IMR-90 (cell line): ENCODE results near the gene GRIN2A. TPM values are rescaled to one million over a fixed set of nuclear protein-coding genes. Genes with fewer than 3 reads are reported as not detected.

ENCODE experiments used
- ATAC-seq: fragments of 200-7000 bp; cut with Tn5 transposase; 2 replicates; pipeline ENCODE4 v1.9.1; 2020; ENCODE audit warnings: low read depth, mild to moderate bottlenecking, moderate library complexity
- BruUV-seq: library from RNA; stranded (reverse); fragments of 400-500 nt; replicated peaks from 2 replicates; lab custom pipeline; 2021; lab: Mats Ljungman, UMichigan
- CTCF ChIA-PET: fragments of 300-600 bp; formaldehyde crosslinking; extraction: SDS; loops from one replicate; lab custom pipeline; 2021; ENCODE audit warnings: antibody characterized with exemption; lab: Yijun Ruan, JAX
- POLR2A ChIA-PET: fragments of 300-600 bp; sonication (Branson Sonifier 250); formaldehyde crosslinking; loops from one replicate; lab custom pipeline; 2022; ENCODE audit warnings: antibody characterized with exemption; ENCODE audit not compliant: unreplicated experiment; lab: Charles Lee
- DNase-seq: peaks from one replicate; pipeline ENCODE4 v3.0.0; 2013
- H2AFZ ChIP-seq: replicated peaks from 2 replicates; pipeline ENCODE3; 2013; ENCODE audit warnings: low read length, mild to moderate bottlenecking; ENCODE audit not compliant: poor library complexity
- H2AK5ac ChIP-seq: 2 replicates; pipeline ENCODE4 v1.6.1; 2013; ENCODE audit warnings: low read depth, low read length, inconsistent platforms
- H2AK9ac ChIP-seq: replicated peaks from 2 replicates; pipeline ENCODE3; 2013; ENCODE audit warnings: mild to moderate bottlenecking, low read depth, low read length, moderate library complexity; ENCODE audit not compliant: poor library complexity
- H2BK120ac ChIP-seq: 2 replicates; pipeline ENCODE4 v1.6.1; 2013; ENCODE audit warnings: low read depth, low read length, inconsistent platforms
- H2BK15ac ChIP-seq: 3 replicates; pipeline ENCODE4 v1.6.1; 2013; ENCODE audit warnings: low read depth, low read length, inconsistent platforms
- H2BK20ac ChIP-seq: 2 replicates; pipeline ENCODE4 v1.6.1; 2013; ENCODE audit warnings: low read depth, mild to moderate bottlenecking, inconsistent platforms, low read length, moderate library complexity
- H2BK5ac ChIP-seq: 2 replicates; pipeline ENCODE4 v1.6.1; 2013; ENCODE audit warnings: mild to moderate bottlenecking, low read depth, low read length, inconsistent platforms; ENCODE audit not compliant: poor library complexity, severe bottlenecking
- H3K14ac ChIP-seq: replicated peaks from 2 replicates; pipeline ENCODE4 v1.6.1; 2013; ENCODE audit warnings: low read depth, low read length, inconsistent platforms
- H3K18ac ChIP-seq: 2 replicates; pipeline ENCODE4 v1.6.1; 2013; ENCODE audit warnings: low read depth, low read length, control low read depth
- H3K23ac ChIP-seq: 2 replicates; pipeline ENCODE4 v1.6.1; 2013; ENCODE audit warnings: low read depth, low read length, inconsistent platforms
- H3K27ac ChIP-seq: 2 replicates; pipeline ENCODE4 v1.5.1; 2013; ENCODE audit warnings: mild to moderate bottlenecking, control low read depth, low read length; ENCODE audit not compliant: insufficient read depth
- H3K27me3 ChIP-seq: 2 replicates; pipeline ENCODE4 v1.6.1; 2013; ENCODE audit warnings: low read length; ENCODE audit not compliant: control insufficient read depth, insufficient read depth
- H3K36me3 ChIP-seq: 2 replicates; pipeline ENCODE4 v1.6.1; 2013; ENCODE audit warnings: low read length, mixed read lengths; ENCODE audit not compliant: control insufficient read depth, insufficient read depth
- H3K4ac ChIP-seq: 2 replicates; pipeline ENCODE4 v1.6.1; 2013; ENCODE audit warnings: low read depth, low read length, inconsistent platforms
- H3K4me1 ChIP-seq: 2 replicates; pipeline ENCODE4 v1.6.1; 2013; ENCODE audit warnings: low read length, mixed read lengths; ENCODE audit not compliant: control insufficient read depth, insufficient read depth
- H3K4me2 ChIP-seq: 2 replicates; pipeline ENCODE4 v1.6.1; 2013; ENCODE audit warnings: low read depth, mild to moderate bottlenecking, control low read depth, low read length, moderate library complexity
- H3K4me3 ChIP-seq: 2 replicates; pipeline ENCODE4 v1.5.1; 2013; ENCODE audit warnings: low read depth, mild to moderate bottlenecking, control low read depth, low read length, moderate library complexity; ENCODE audit not compliant: insufficient read depth
- H3K56ac ChIP-seq: 2 replicates; pipeline ENCODE4 v1.6.1; 2013; ENCODE audit warnings: low read length, inconsistent platforms; ENCODE audit not compliant: insufficient read depth; ENCODE audit errors: extremely low read depth
- H3K79me1 ChIP-seq, 2 experiments: 2 replicates each; pipeline ENCODE4 v1.6.1; 2013; ENCODE audit warnings: low read length in 2 of 2, inconsistent platforms in 1 of 2, low read depth in 1 of 2
- H3K9ac ChIP-seq: 2 replicates; pipeline ENCODE4 v1.6.1; 2013; ENCODE audit warnings: low read depth, low read length, control low read depth
- H3K9me1 ChIP-seq: 2 replicates; pipeline ENCODE4 v1.6.1; 2013; ENCODE audit warnings: low read length, inconsistent platforms; ENCODE audit not compliant: insufficient read depth
- H3K9me3 ChIP-seq: 2 replicates; pipeline ENCODE4 v1.6.1; 2013; ENCODE audit warnings: low read length; ENCODE audit not compliant: control insufficient read depth, insufficient read depth
- H4K20me1 ChIP-seq: 2 replicates; pipeline ENCODE4 v1.6.1; 2013; ENCODE audit warnings: low read length, inconsistent platforms; ENCODE audit not compliant: insufficient read depth
- H4K5ac ChIP-seq: 2 replicates; pipeline ENCODE4 v1.6.1; 2013; ENCODE audit warnings: mild to moderate bottlenecking, low read depth, low read length, control low read depth
- H4K8ac ChIP-seq, 2 experiments: 2 replicates each; pipeline ENCODE4 v1.6.1; 2013; ENCODE audit warnings: low read depth in 2 of 2, low read length in 2 of 2, control low read depth in 1 of 2, inconsistent platforms in 1 of 2
- H4K91ac ChIP-seq: 2 replicates; pipeline ENCODE4 v1.6.1; 2013; ENCODE audit warnings: low read depth, low read length, inconsistent platforms; ENCODE audit not compliant: insufficient read depth
- CHD1 ChIP-seq: IDR thresholded peaks from 2 replicates; pipeline ENCODE4 v1.6.1; 2012; ENCODE audit warnings: low read depth, low read length, improper control_type of control experiment
- ELK1 ChIP-seq: fragments of 150-350 bp; IDR thresholded peaks from 2 replicates; pipeline ENCODE4 v1.6.1; 2016; ENCODE audit warnings: low read depth, mild to moderate bottlenecking, low read length, moderate library complexity, borderline replicate concordance
- FOS ChIP-seq: fragments of 150-350 bp; IDR thresholded peaks from 2 replicates; pipeline ENCODE4 v1.6.1; 2016; ENCODE audit warnings: low read depth, low read length
- MAZ ChIP-seq: IDR thresholded peaks from 2 replicates; pipeline ENCODE4 v1.6.1; 2012; ENCODE audit warnings: low read depth, mild to moderate bottlenecking, low read length, improper control_type of control experiment, moderate library complexity, borderline replicate concordance
- NFE2L2 ChIP-seq: fragments of 150-350 bp; IDR thresholded peaks from 2 replicates; pipeline ENCODE4 v1.6.1; 2016; ENCODE audit warnings: low read depth, mild to moderate bottlenecking, low read length
- POLR2A ChIP-seq: IDR thresholded peaks from 2 replicates; pipeline ENCODE4 v1.6.1; 2012; ENCODE audit warnings: mild to moderate bottlenecking, low read depth, low read length
- RAD21 ChIP-seq: IDR thresholded peaks from 2 replicates; pipeline ENCODE4 v1.6.1; 2012; ENCODE audit warnings: low read length, improper control_type of control experiment
- RCOR1 ChIP-seq: IDR thresholded peaks from 2 replicates; pipeline ENCODE4 v1.6.1; 2012; ENCODE audit warnings: mild to moderate bottlenecking, low read length, improper control_type of control experiment; ENCODE audit not compliant: insufficient replicate concordance
- SMC3 ChIP-seq: fragments of 150-350 bp; IDR thresholded peaks from 2 replicates; pipeline ENCODE4 v1.6.1; 2016; ENCODE audit warnings: low read depth, mild to moderate bottlenecking, antibody characterized with exemption, low read length, moderate library complexity
- USF2 ChIP-seq: fragments of 150-350 bp; IDR thresholded peaks from 2 replicates; pipeline ENCODE4 v1.6.1; 2017; ENCODE audit warnings: mild to moderate bottlenecking, antibody characterized with exemption, low read length, low read depth
- WGBS, 2 experiments: methylation state at CpG; one replicate each; pipeline versions ENCODE4 v1.1.5 to v1.1.7; 2013; ENCODE audit warnings: missing lambda C conversion rate in 2 of 2; ENCODE audit not compliant: insufficient read length in 1 of 2; ENCODE audit errors: extremely low coverage in 2 of 2; 5-methylcytosine and 5-hydroxymethylcytosine counted together
- dilution Hi-C: fragments of 300-500 bp; cut with HindIII; formaldehyde crosslinking; loops from one replicate; pipeline ENCODE4 v1.14.3; 2018; ENCODE audit warnings: low sequenced_read_pairs; ENCODE audit not compliant: unreplicated experiment
- in situ Hi-C: fragments of 300-500 bp; cut with MboI; formaldehyde crosslinking; loops from 3 replicates; pipeline ENCODE4 v1.14.3; 2019; ENCODE audit warnings: low sequenced_read_pairs, inconsistent platforms, mixed read lengths
- intact Hi-C: fragments of 100-400 bp; cut with micrococcal nuclease; formaldehyde crosslinking; loops from 2 replicates; pipeline ENCODE4 v1.10.0; 2022
- polyA plus RNA-seq, 3 experiments: library from polyadenylated mRNA; depleted of rRNA; stranded (reverse); fragments of >200 nt; gene quantifications; 2 replicates each; pipeline ENCODE4 v1.2.3, GENCODE V29; 2012; ENCODE audit warnings: low replicate concordance in 1 of 3
- total RNA-seq: library from RNA; depleted of rRNA; stranded (reverse); fragments of >200 nt; gene quantifications from 2 replicates; pipeline ENCODE4 v1.2.3, GENCODE V29; 2012

The GRIN2A gene
- total and polyA plus RNA-seq, 2 of the 4 experiments (the other 2 are of a cell fraction) = under 0.01 TPM; not detected in 1

DNA sequence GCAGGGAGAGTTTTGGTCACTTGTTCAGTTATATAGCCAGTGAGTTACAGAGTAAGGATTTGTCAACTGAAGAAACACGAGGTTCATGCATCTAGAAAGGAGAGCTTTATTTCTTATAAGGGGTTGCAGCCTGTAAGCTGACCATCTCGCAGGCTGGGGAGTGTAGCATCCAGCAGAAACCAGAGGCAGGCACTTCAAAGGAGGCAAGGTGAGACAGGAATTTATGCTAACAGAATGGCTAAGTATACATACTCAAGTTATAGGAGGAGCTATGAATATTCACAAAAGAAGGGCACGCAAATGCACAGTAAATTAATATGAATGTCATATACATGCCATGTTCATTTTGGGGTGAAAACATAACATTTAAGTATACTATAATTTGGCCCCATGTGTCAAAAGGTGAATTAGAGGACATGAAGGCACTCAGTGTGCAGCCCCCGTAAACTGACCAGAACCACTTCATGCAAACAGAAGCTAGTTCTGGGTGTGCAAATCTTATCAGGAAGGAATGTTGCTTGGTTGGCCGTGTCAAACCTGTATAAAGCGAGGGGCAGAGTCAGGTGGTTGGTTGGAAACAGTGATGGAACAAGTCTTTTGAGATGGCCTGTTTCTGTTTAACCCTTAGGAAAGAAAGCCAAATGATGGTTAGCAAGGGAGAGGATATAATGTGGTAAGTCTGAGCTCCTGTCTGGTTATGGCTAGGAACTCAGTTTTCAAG, 97.0 kb downstream of the GRIN2A start:
- ATAC-seq = no peak
- no peak overlapping the region for H2BK15ac ChIP-seq
- H3K4me2 ChIP-seq = no peak overlapping the region
- no peak overlapping the region for H3K4me3 ChIP-seq
- H4K91ac ChIP-seq = no peak overlapping the region
- no peak overlapping the region for H3K18ac ChIP-seq
- no peak overlapping the region for H2BK5ac ChIP-seq
- H3K9me1 ChIP-seq = no peaks in the 10 kb centered on the region
- H4K8ac ChIP-seq = no peak overlapping the region
- H3K36me3 ChIP-seq = no peaks in the 10 kb centered on the region
- no peak overlapping the region for H2AK5ac ChIP-seq
- H4K20me1 ChIP-seq = no peaks in the 10 kb centered on the region
- intact Hi-C loops (no loop called here), dilution Hi-C loops (no loop called here), in situ Hi-C loops (no loop called here)
- CTCF ChIA-PET = no interaction called here
- no peak overlapping the region for H2AK9ac ChIP-seq
- no peaks in the 10 kb centered on the region for H3K27me3 ChIP-seq
- no TSS peak for BruUV-seq
- H3K4me1 ChIP-seq = no peaks in the 10 kb centered on the region
- no peak overlapping the region for H2AFZ ChIP-seq
- no peak for DNase-seq
- POLR2A ChIA-PET = no interaction called here
- no CpG with 5 or more reads among the region's 6 CpGs for WGBS, 2 experiments
- H3K4ac ChIP-seq = no peak overlapping the region
- no peak overlapping the region for H3K23ac ChIP-seq
- no peaks in the 10 kb centered on the region for H3K79me1 ChIP-seq
- no peak overlapping the region for H3K27ac ChIP-seq
- no peak overlapping the region for H3K9ac ChIP-seq
- no peak overlapping the region for H2BK20ac ChIP-seq
- H3K9me3 ChIP-seq = peaks cover 13% of the 10 kb centered on the region
- no peak overlapping the region for H3K56ac ChIP-seq
- H3K14ac ChIP-seq = no peak overlapping the region
- no peak overlapping the region for H2BK120ac ChIP-seq
- no peak for TF ChIP-seq USF2
- no peak for TF ChIP-seq FOS
- TF ChIP-seq ELK1 = no peak
- no peak for TF ChIP-seq RAD21
- TF ChIP-seq SMC3 = no peak
- TF ChIP-seq NFE2L2 = no peak
- TF ChIP-seq POLR2A = no peak
- no peak for TF ChIP-seq RCOR1
- no peak for TF ChIP-seq MAZ
- no peak for TF ChIP-seq CHD1
- no peak overlapping the region for H4K5ac ChIP-seq
